Osteocyte (in vitro differentiated cells): ENCODE measurements around the gene TSPAN15. TPM values are rescaled to one million over a fixed set of nuclear protein-coding genes. Genes with fewer than 3 reads are reported as not detected.

Experiments used
- DNase-seq: peaks from one replicate; pipeline ENCODE4 v3.0.0; 2021; ENCODE audit warnings: mixed read lengths; ENCODE audit not compliant: unreplicated experiment; ENCODE audit errors: extremely low spot score
- H3K27ac Mint-ChIP-seq: one replicate; pipeline ENCODE4 v1.8.0; 2021; ENCODE audit warnings: mild to moderate bottlenecking, mixed read lengths; ENCODE audit not compliant: unreplicated experiment
- H3K27me3 Mint-ChIP-seq: one replicate; pipeline ENCODE4 v1.8.0; 2021; ENCODE audit warnings: mixed read lengths; ENCODE audit not compliant: unreplicated experiment
- H3K36me3 Mint-ChIP-seq: one replicate; pipeline ENCODE4 v1.8.0; 2021; ENCODE audit warnings: mixed read lengths; ENCODE audit not compliant: unreplicated experiment
- H3K4me1 Mint-ChIP-seq: one replicate; pipeline ENCODE4 v1.8.0; 2021; ENCODE audit warnings: mixed read lengths; ENCODE audit not compliant: unreplicated experiment
- H3K4me3 Mint-ChIP-seq: one replicate; pipeline ENCODE4 v1.8.0; 2021; ENCODE audit warnings: mild to moderate bottlenecking, moderate library complexity, mixed read lengths; ENCODE audit not compliant: unreplicated experiment
- H3K9me3 Mint-ChIP-seq: one replicate; pipeline ENCODE4 v1.8.0; 2021; ENCODE audit warnings: mixed read lengths; ENCODE audit not compliant: unreplicated experiment
- CTCF ChIP-seq: fragments of 200-600 bp; sonication (generic); IDR thresholded peaks from 2 replicates; pipeline ENCODE4 v1.5.0; 2021; ENCODE audit warnings: antibody characterized with exemption, mild to moderate bottlenecking, moderate library complexity
- total RNA-seq: library from RNA; stranded (reverse); gene quantifications from 2 replicates; pipeline ENCODE4 v1.2.1, GENCODE V29; 2021

TSPAN15 gene
- total RNA-seq, 1 donor from 2014 or later = 0.94 TPM

GRCh38 chr10:69553328-69553727 is 102.1 kb downstream of the TSPAN15 start:
- H3K27me3 Mint-ChIP-seq = peaks cover 47% of the 10 kb centered on the region
- H3K4me1 Mint-ChIP-seq = no peaks in the 10 kb centered on the region
- no peak for DNase-seq
- no peak overlapping the region for H3K4me3 Mint-ChIP-seq
- no peaks in the 10 kb centered on the region for H3K36me3 Mint-ChIP-seq
- no peak overlapping the region for H3K27ac Mint-ChIP-seq
- no peak for TF ChIP-seq CTCF
- H3K9me3 Mint-ChIP-seq = peaks cover 31% of the 10 kb centered on the region

GRCh38 chr10:69554611-69555010 is 103.3 kb downstream of the TSPAN15 start:
- Mint-ChIP-seq H3K4me3 (no peak overlapping the region), H3K4me1 (no peaks in the 10 kb centered on the region), H3K9me3 (peaks cover 20% of the 10 kb centered on the region), H3K27me3 (peaks cover 49% of the 10 kb centered on the region), H3K36me3 (no peaks in the 10 kb centered on the region), H3K27ac (no peak overlapping the region)
- no peak for TF ChIP-seq CTCF
- DNase-seq = no peak

Other genes with a start within 250 kb of the TSPAN15 start
- 0.19 TPM in 1 of 2 replicates, not detected in the other for gene HKDC1, start 231.1 kb upstream of the TSPAN15 start, total RNA-seq
- 59.4 and 61.3 TPM in 2 replicates for gene HK1, start 173.0 kb upstream of the TSPAN15 start, total RNA-seq
- not detected in 2 replicates for gene TACR2, start 34.5 kb upstream of the TSPAN15 start, total RNA-seq
- not detected in 2 replicates for gene NEUROG3, start 122.0 kb downstream of the TSPAN15 start, total RNA-seq
- gene FAM241B, start 178.8 kb downstream of the TSPAN15 start, total RNA-seq = 3.4 TPM in 2 replicates